GM10248 (cell line): ENCODE results near the gene DOCK1.

Experiments used
- CTCF ChIA-PET: fragments of 300-600 bp; sonication (Branson Sonifier 250); formaldehyde crosslinking; extraction: SDS; loops from one replicate; lab custom pipeline; 2021; ENCODE audit warnings: antibody characterized with exemption; lab: Yijun Ruan, JAX
- POLR2A ChIA-PET: fragments of 350-650 bp; sonication (Branson Sonifier 250); formaldehyde crosslinking; extraction: SDS; loops from one replicate; lab custom pipeline; 2020; ENCODE audit warnings: antibody characterized with exemption; lab: Yijun Ruan, JAX
- DNase-seq: peaks from one replicate; pipeline ENCODE4 v3.0.0; 2012; ENCODE audit errors: extremely low spot score
- TF ChIP-seq, protein P1 (sequence below): IDR thresholded peaks from 2 replicates; pipeline ENCODE4 v1.5.1; 2012; ENCODE audit warnings: mild to moderate bottlenecking, low read depth; ENCODE audit errors: extremely low read depth, missing control alignments, control extremely low read depth

DOCK1 gene

DNA sequence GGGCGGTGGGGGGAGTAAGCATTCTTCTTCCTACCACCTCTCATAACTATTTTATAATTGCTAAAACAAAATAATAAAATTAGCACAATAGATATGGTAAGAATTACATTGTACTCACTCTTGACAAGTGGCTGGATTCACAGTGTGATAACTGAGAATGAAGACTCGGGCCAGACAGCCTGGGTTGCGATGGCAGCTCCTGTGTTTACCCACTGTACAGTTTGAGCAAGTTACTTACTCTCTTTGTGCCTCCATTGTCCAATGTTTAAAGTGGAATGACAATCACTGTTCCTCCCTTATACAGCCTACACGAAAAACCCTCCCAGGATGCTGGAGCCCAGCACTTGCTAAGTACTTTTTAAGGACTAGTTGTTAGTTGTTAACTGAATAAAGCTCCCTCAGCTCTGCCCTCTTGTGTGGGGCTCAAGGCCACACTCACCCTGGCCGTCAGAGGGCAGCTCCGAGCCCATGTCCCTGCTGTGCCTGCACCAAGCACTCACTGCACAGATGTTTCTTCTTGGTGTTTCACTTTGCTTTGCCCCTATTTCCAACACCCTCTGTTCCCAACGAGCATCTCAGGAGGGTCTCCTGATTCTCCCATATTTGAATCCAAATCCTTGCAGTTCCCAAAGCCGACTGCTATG is 587.5 kb downstream of the DOCK1 start:
- CTCF ChIA-PET = no interaction called here
- TF ChIP-seq, protein P1, sequence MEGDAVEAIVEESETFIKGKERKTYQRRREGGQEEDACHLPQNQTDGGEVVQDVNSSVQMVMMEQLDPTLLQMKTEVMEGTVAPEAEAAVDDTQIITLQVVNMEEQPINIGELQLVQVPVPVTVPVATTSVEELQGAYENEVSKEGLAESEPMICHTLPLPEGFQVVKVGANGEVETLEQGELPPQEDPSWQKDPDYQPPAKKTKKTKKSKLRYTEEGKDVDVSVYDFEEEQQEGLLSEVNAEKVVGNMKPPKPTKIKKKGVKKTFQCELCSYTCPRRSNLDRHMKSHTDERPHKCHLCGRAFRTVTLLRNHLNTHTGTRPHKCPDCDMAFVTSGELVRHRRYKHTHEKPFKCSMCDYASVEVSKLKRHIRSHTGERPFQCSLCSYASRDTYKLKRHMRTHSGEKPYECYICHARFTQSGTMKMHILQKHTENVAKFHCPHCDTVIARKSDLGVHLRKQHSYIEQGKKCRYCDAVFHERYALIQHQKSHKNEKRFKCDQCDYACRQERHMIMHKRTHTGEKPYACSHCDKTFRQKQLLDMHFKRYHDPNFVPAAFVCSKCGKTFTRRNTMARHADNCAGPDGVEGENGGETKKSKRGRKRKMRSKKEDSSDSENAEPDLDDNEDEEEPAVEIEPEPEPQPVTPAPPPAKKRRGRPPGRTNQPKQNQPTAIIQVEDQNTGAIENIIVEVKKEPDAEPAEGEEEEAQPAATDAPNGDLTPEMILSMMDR = no peak
- no peak for DNase-seq
- POLR2A ChIA-PET = no interaction called here

DNA sequence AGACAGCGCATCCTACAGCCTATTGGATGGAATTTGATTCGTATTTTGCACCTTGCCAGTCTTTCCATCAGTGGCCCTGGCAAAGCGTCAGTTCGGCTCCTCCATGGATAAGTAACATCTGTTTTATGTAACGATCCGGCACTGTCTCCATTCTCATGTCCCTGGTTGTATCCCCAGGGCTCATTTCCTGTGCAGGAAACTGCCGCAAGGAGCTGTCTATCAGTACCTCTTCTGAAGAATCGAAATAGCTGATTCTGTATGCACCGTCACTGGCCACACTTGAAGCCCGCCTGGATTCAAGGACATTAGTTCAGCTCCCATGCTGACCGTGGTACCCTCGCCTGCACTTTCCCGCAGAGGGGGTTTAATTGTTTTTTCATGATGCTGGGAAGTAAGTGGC is 590.8 kb downstream of the DOCK1 start:
- POLR2A ChIA-PET = no interaction called here
- TF ChIP-seq, protein P1 = no peak
- CTCF ChIA-PET = no interaction called here
- no peak for DNase-seq

DNA sequence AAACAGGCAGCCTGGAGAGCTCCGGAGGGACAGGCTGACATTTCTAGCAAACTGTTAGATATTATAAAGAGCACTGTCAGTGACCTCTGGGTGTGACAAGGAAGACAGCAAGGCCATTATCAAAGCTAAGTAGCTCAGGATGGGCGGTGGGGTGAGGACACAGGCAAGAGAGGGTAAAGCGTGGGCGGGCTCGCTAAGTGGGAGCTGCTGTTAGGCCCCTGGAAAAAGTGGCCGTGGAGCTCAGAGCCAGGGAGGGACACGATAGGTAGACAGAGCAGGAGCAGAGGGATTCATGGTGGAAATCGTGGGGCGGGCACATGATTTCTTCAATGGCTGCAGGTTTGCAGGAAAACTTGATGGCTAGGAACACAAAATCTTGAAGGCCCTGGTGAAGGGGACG is 592.5 kb downstream of the DOCK1 start:
- ChIA-PET POLR2A (no interaction called here), CTCF (no interaction called here)
- TF ChIP-seq, protein P1 = no peak
- DNase-seq = no peak

DNA sequence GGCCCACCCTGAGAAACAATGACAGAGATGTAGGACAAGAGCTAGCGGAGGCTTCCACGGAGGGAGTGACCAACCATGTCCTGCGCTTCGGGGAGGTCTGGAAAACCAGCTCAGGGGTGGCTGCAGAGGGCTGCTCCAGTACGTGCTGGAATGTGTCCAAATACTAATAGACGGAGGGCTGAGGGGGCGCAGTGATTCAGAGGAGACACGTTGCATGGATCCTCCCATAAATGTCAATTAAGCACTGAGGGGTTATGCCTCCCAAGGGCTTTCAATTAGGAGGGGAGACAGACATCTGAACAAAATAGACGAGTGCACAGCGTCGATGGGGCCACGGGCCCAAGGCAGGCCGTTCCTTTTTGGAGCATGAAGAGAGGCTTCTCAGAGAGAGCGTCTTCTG is 592.9 kb downstream of the DOCK1 start:
- TF ChIP-seq, protein P1 = no peak
- POLR2A ChIA-PET = no interaction called here
- CTCF ChIA-PET = no interaction called here
- no peak for DNase-seq

DNA sequence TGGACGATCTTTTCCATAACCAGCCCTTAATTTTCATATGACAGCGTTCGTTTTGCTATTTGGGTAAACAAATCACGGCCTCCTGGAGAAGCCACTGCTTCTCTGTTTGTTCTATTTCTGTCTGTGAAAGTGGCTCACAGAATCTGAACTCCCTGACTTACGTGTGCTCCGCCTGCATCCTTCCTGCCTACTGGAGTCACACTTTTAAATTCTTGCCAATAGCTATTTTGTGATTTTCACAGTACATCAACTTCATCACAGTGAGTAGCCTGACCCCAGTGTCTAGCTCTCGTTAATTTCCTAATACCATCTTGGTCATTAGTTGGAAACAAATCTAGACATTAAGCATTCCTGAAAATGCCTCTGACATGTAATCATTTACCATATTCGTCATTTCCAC is 594.9 kb downstream of the DOCK1 start:
- no peak for DNase-seq
- ChIA-PET POLR2A (no interaction called here), CTCF (no interaction called here)
- TF ChIP-seq, protein P1 = no peak
